Measurements from ENCODE around the gene PPP6R1. TPM values are rescaled to one million over a fixed set of nuclear protein-coding genes. Genes with fewer than 3 reads are reported as not detected.

PPP6R1 gene
- total and polyA plus RNA-seq, 2 of the 13 experiments (the other 11 are each of a cell fraction or from before 2014, with no cell fraction given), result 25.8 to 54.0 TPM

- TF ChIP-seq ZNF777 (CRISPR knock-in tag; IDR thresholded peaks at IDR 0.05) (peak; percentile 30; the same call in 1 of the 2 replicates), STAT5B (CRISPR knock-in tag; IDR thresholded peaks at IDR 0.05) (no peak), ZNF674 (CRISPR knock-in tag; IDR thresholded peaks at IDR 0.05; ENCODE audit: low read depth) (no peak), HNRNPL (IDR thresholded peaks at IDR 0.05; ENCODE audit: low read depth, low read length) (0 out of 2 replicates have a peak, but pooled peaks have one; percentile 32), ZNF670 (CRISPR knock-in tag; IDR thresholded peaks at IDR 0.05; ENCODE audit: borderline replicate concordance) (peak; percentile 55; the same call in 1 of the 2 replicates), ZFX (CRISPR knock-in tag; IDR thresholded peaks at IDR 0.05; ENCODE audit: low read depth) (peak; percentile 25; the same call in 1 of the 2 replicates), BRD4 (CRISPR knock-in tag; IDR thresholded peaks at IDR 0.05) (peak; percentile 60; the same call in 1 of the 2 replicates), ZNF816 (CRISPR knock-in tag; IDR thresholded peaks at IDR 0.05; ENCODE audit: borderline replicate concordance) (no peak), POLR2AphosphoS5 (IDR thresholded peaks at IDR 0.05; ENCODE audit: low read depth, low read length) (peak; percentile 32; the same call in 1 of the 2 replicates), NFYC (CRISPR knock-in tag; IDR thresholded peaks at IDR 0.05) (no peak), SOX13 (IDR thresholded peaks at IDR 0.05) (no peak), SOX13 (CRISPR knock-in tag; conservative IDR thresholded peaks at IDR 0.05 in 1 of 2, IDR thresholded peaks at IDR 0.05 in 1 of 2) (0 out of 4 replicates have a peak, but pooled peaks of 1 of the 2 experiments have one; percentile 6), YEATS4 (CRISPR knock-in tag; IDR thresholded peaks at IDR 0.05; ENCODE audit: borderline replicate concordance) (peak; percentile 25), ZNF788 (CRISPR knock-in tag; IDR thresholded peaks at IDR 0.05; ENCODE audit: borderline replicate concordance) (0 out of 2 replicates have a peak, but pooled peaks have one; percentile 7), ZNF724P (CRISPR knock-in tag; IDR thresholded peaks at IDR 0.05; ENCODE audit: borderline replicate concordance) (0 out of 2 replicates have a peak, but pooled peaks have one; percentile 7), SMARCC2 (IDR thresholded peaks at IDR 0.05) (no peak), ZNF749 (CRISPR knock-in tag; IDR thresholded peaks at IDR 0.05; ENCODE audit: borderline replicate concordance) (no peak), GABPB1 (CRISPR knock-in tag; IDR thresholded peaks at IDR 0.05) (peak; percentile 60), HOXA5 (CRISPR knock-in tag; IDR thresholded peaks at IDR 0.05) (0 out of 2 replicates have a peak, but pooled peaks have one; percentile 20), CEBPZ (IDR thresholded peaks at IDR 0.05; ENCODE audit: low read length) (no peak), NR2F1 (CRISPR knock-in tag; IDR thresholded peaks at IDR 0.05) (no peak), ZNF772 (CRISPR knock-in tag; IDR thresholded peaks at IDR 0.05) (0 out of 2 replicates have a peak, but pooled peaks have one; percentile 4), POLR2A (IDR thresholded peaks at IDR 0.05; ENCODE audit: insufficient read depth in 1 of 2, low read depth in 2 of 2, low read length in 2 of 2) (peak in 1 of 2 experiments; percentile 51; a peak in 2 of 4 replicates), THAP11 (CRISPR knock-in tag; IDR thresholded peaks at IDR 0.05) (0 out of 2 replicates have a peak, but pooled peaks have one; percentile 27), ELF3 (CRISPR knock-in tag; IDR thresholded peaks at IDR 0.05) (peak; percentile 81), SAFB2 (CRISPR knock-in tag; IDR thresholded peaks at IDR 0.05; ENCODE audit: borderline replicate concordance, low read depth) (no peak), ZFY (CRISPR knock-in tag; IDR thresholded peaks at IDR 0.05) (0 out of 2 replicates have a peak, but pooled peaks have one; percentile 45), ZNF263 (CRISPR knock-in tag; IDR thresholded peaks at IDR 0.05) (peak; percentile 96)
Observed at GRCh38 chr19:55208880-55209692, 49.7 kb downstream of the PPP6R1 start, which contains the start of gene PTPRH (continued).
